RWPE2 (cell line): ENCODE measurements around the gene XCR1.
"Not testable (repeated sequence)": the region's sequence is repeated elsewhere in the genome, so short reads cannot be mapped to it uniquely, and the experiment has no call there.

Experiments
- ATAC-seq: fragments of 200-7000 bp; cut with Tn5 transposase; 3 replicates; pipeline ENCODE4 v1.9.1; 2021; ENCODE audit warnings: low read depth
- DNase-seq: peaks from one replicate; pipeline ENCODE4 v3.0.0-alpha.2; 2020; ENCODE audit warnings: low spot score
- H3K27ac ChIP-seq: fragments of 450-650 bp; 2 replicates; pipeline ENCODE4 v1.5.1; 2017; ENCODE audit warnings: mild to moderate bottlenecking; ENCODE audit not compliant: poor library complexity, severe bottlenecking
- H3K27me3 ChIP-seq: fragments of 250-450 bp; sonication (Bioruptor Pico); 2 replicates; pipeline ENCODE4 v1.5.1; 2021; ENCODE audit warnings: mild to moderate bottlenecking, moderate library complexity; ENCODE audit not compliant: insufficient read depth, poor library complexity, severe bottlenecking
- H3K36me3 ChIP-seq: fragments of 250-450 bp; sonication (Bioruptor Pico); 2 replicates; pipeline ENCODE4 v1.5.1; 2020; ENCODE audit warnings: low read depth, mild to moderate bottlenecking, moderate library complexity
- H3K4me1 ChIP-seq: fragments of 250-450 bp; sonication (Bioruptor Pico); 2 replicates; pipeline ENCODE4 v1.5.1; 2021; ENCODE audit warnings: mild to moderate bottlenecking, moderate library complexity; ENCODE audit not compliant: insufficient read depth, poor library complexity, severe bottlenecking
- H3K4me3 ChIP-seq: fragments of 250-450 bp; sonication (Bioruptor Pico); 2 replicates; pipeline ENCODE4 v1.5.1; 2021; ENCODE audit warnings: mild to moderate bottlenecking, moderate library complexity; ENCODE audit not compliant: severe bottlenecking
- H3K9me3 ChIP-seq: fragments of 250-450 bp; sonication (Bioruptor Pico); 2 replicates; pipeline ENCODE4 v1.5.1; 2021; ENCODE audit warnings: mild to moderate bottlenecking, moderate library complexity; ENCODE audit not compliant: severe bottlenecking
- CTCF ChIP-seq: fragments of 450-650 bp; IDR thresholded peaks from one replicate; pipeline ENCODE4 v1.5.1; 2017; ENCODE audit warnings: mild to moderate bottlenecking, moderate library complexity; ENCODE audit not compliant: poor library complexity, severe bottlenecking

XCR1 gene

GRCh38 chr3:45997942-45998341 lies 29.3 kb downstream of the XCR1 start:
- Histone ChIP-seq H3K9me3 (no peaks in the 10 kb centered on the region), H3K4me1 (no peaks in the 10 kb centered on the region), H3K4me3 (no peak overlapping the region), H3K27ac (no peak overlapping the region), H3K27me3 (no peaks in the 10 kb centered on the region), H3K36me3 (no peaks in the 10 kb centered on the region)
- DNase-seq: no peak
- ATAC-seq: no peak
- TF ChIP-seq CTCF: no peak

DNA sequence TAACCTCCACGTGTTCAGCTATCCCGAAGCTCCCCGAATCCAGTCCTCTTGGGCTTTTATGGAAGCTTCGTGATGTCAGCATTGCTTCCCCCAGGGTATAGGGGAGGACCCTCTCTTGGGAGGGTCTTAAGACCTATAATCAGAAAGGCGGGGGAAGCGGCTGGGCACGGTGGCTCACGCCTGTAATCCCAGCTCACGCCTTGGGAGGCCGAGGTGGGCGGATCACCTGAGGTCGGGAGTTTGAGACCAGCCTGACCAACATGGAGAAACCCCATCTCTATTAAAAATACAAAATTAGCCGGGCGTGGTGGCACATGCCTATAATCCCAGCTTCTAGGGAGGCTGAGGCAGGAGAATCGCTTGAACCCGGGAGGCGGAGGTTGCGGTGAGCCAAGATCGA lies 29.8 kb downstream of the XCR1 start:
- H3K27me3 ChIP-seq, DNase-seq, ATAC-seq, H3K9me3 ChIP-seq, H3K4me1 ChIP-seq, H3K4me3 ChIP-seq, H3K36me3 ChIP-seq, H3K27ac ChIP-seq: not testable (repeated sequence)

DNA sequence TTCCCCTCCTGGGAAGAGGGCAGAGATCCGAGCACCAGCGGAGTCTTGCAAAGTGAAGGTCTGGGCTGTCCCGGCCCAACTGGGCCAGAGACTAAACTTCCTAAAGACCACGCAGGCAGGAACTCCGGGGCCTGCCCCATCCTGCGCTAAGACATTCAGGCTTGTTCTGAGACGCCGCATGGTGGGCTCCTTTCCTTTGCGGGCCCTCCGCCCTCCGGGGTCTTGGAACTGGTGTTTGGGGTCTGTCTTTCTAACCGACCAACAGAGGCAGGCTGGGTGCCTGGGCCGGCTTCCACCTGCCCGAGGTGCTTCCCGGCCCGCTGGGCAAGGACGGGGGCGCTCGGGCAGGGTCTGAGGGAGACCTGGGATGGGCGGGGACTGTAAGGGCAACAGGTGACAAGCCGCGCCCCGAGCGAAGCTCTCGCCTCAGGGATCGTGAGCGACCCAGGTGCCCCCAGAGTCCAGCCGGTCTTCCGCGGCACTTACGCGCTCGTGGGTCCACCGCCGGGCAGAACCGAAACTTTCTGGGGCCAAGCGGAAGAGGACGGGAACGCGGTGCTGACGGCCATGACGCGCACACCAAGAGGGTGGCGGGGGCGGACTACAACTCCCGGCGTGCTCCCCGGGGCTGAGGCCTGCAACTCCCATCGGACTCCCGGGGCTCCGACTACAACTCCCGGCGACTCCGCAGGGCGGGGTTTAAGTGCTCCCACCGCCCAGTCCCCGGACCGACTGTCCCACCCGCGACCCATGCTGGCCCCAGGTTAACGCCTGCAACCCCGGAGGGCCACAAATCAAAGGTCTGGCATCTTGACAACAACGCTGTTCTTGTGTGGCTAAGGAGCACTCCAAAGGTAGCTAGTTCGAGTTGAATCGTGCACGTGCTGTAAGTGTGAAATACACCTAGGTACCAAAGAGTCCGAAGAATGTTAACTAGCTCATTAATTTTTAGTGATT lies 31.8 kb downstream of the XCR1 start, which contains the start of gene FYCO1:
TSS of gene FYCO1 (minus strand) at position 589 of the 957 bp plus-strand sequence. CDS start 10,914 bp downstream, outside the sequence.
- Histone ChIP-seq H3K27ac (no peak within 1 kb of the TSS), H3K9me3 (no peaks in the 10 kb centered on the region), H3K27me3 (no peaks in the 10 kb centered on the region), H3K4me3 (peak within 1 kb of the TSS; percentile 90), H3K4me1 (no peaks in the 10 kb centered on the region), H3K36me3 (no peaks in the 10 kb centered on the region)
- DNase-seq (peak; percentile 92), ATAC-seq (peak; percentile 99)
- TF ChIP-seq CTCF: no peak

- ATAC-seq (no peak), DNase-seq (no peak)
- H3K36me3 ChIP-seq: no peaks in the 10 kb centered on the region
- H3K9me3 ChIP-seq: no peaks in the 10 kb centered on the region
- no peak for TF ChIP-seq CTCF
- no peak overlapping the region for H3K27ac ChIP-seq
- no peaks in the 10 kb centered on the region for H3K27me3 ChIP-seq
- H3K4me3 ChIP-seq: peak overlapping the region; percentile 90
- H3K4me1 ChIP-seq: no peaks in the 10 kb centered on the region
These were observed 32.7 kb downstream of the XCR1 start for GRCh38 chr3:45994419-45995235.

DNA sequence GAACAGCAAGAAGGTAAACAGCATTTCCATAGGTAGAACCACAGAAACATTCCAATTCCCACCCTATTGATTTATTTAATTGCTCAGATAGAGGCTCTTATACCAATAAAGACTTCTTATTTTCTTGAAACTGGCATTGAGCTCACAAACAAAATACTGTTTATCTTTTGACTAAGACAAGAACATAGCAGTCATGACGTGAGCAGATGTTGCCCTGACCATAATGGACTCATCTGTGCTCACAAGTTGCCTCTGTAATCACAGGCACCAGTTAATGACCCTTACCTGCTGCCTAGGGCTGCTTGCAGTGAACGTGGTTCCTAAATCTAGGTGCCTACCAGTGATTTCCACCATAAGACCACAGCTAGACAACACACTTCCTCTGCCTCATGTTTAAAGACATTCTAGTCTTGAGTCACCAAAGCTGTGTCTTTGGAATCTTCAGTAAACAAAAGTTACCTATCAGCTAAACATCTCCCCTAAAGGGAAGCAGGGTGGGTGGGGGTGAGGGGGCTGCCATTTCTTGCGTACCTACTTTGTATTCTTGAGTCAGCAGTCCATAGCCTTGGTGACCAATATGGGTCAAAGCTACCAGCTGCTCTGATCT lies 33.8 kb downstream of the XCR1 start:
- H3K9me3 ChIP-seq: no peaks in the 10 kb centered on the region

More for the DNA sequence above, 33.8 kb downstream of the XCR1 start:
- DNase-seq (no peak), ATAC-seq (no peak)
- no peak overlapping the region for H3K27ac ChIP-seq
- no peaks in the 10 kb centered on the region for H3K27me3 ChIP-seq
- no peak for TF ChIP-seq CTCF
- H3K4me1 ChIP-seq: peaks cover 8% of the 10 kb centered on the region
- no peak overlapping the region for H3K4me3 ChIP-seq
- no peaks in the 10 kb centered on the region for H3K36me3 ChIP-seq
